ENCODE measurements around the gene C11orf52. TPM values are rescaled to one million over a fixed set of nuclear protein-coding genes. Genes with fewer than 3 reads are reported as not detected.

C11orf52 gene
- total and polyA plus RNA-seq, 4 donors, result 4.2 to 10.9 (median 7.4) TPM

- Histone ChIP-seq H3K9me3 (ENCODE audit: control insufficient read depth in 4 of 4, low read length in 3 of 4) (no peaks in the 10 kb centered on the region), H3K36me3 (ENCODE audit: control insufficient read depth in 4 of 4, insufficient read depth in 3 of 4, low read depth in 1 of 4, low read length in 3 of 4) (no peaks in the 10 kb centered on the region), H3K27ac (ENCODE audit: low read depth in 1 of 2, low read length in 2 of 2) (peak overlapping the region in 1 of 2 donors; percentile 84), H3K4me1 (ENCODE audit: control insufficient read depth in 4 of 4, insufficient read depth in 4 of 4, low read length in 3 of 4) (peaks cover 0 to 43% (median 36%) of the 10 kb centered on the region in 4 donors), H3K9ac (ENCODE audit: low read depth in 1 of 2, low read length in 2 of 2) (no peak overlapping the region), H3K27me3 (ENCODE audit: control insufficient read depth in 4 of 4, insufficient read depth in 4 of 4, low read length in 3 of 4) (no peaks in the 10 kb centered on the region), H3K4me3 (ENCODE audit: low read depth in 1 of 3, low read length in 3 of 3) (no peak overlapping the region)
- 97% methylated on average over 16 of the region's 16 CpGs for WGBS
- no peak for TF ChIP-seq FOXA2 (IDR thresholded peaks at IDR 0.05)
- TF ChIP-seq RXRA (IDR thresholded peaks at IDR 0.05), result no peak
- TF ChIP-seq ZBTB33 (IDR thresholded peaks at IDR 0.05), result no peak
- TF ChIP-seq RAD21 (IDR thresholded peaks at IDR 0.05), result no peak
- no peak for TF ChIP-seq JUND (IDR thresholded peaks at IDR 0.05)
- no peak for TF ChIP-seq EGR1 (IDR thresholded peaks at IDR 0.05; ENCODE audit: low read depth in 2 of 2)
- TF ChIP-seq FOXA1 (IDR thresholded peaks at IDR 0.05), result no peak
- TF ChIP-seq YY1 (IDR thresholded peaks at IDR 0.05), result no peak
- TF ChIP-seq REST (IDR thresholded peaks at IDR 0.05), result no peak
- DNase-seq (ENCODE audit: low spot score), result no peak
These were observed 7.2 kb downstream of the C11orf52 start for GRCh38 chr11:111925953-111926352.

GRCh38 chr11:111926505-111927391, 8.0 kb downstream of the C11orf52 start:
- H3K4me1 ChIP-seq (ENCODE audit: control insufficient read depth in 4 of 4, insufficient read depth in 4 of 4, low read length in 3 of 4), result peaks cover 0 to 43% (median 36%) of the 10 kb centered on the region in 4 donors
- TF ChIP-seq RXRA (IDR thresholded peaks at IDR 0.05) (peak; percentile 64 to 69), ATF3 (IDR thresholded peaks at IDR 0.05) (no peak), EGR1 (IDR thresholded peaks at IDR 0.05; ENCODE audit: low read depth in 2 of 2) (peak; percentile 43 to 56), HNF4A (conservative IDR thresholded peaks at IDR 0.05) (peak; percentile 85 to 90), GABPA (IDR thresholded peaks at IDR 0.05 in 1 of 2, conservative IDR thresholded peaks at IDR 0.05 in 1 of 2) (peak; percentile 46 to 86), REST (IDR thresholded peaks at IDR 0.05) (peak; percentile 86), TAF1 (conservative IDR thresholded peaks at IDR 0.05) (no peak), JUND (IDR thresholded peaks at IDR 0.05) (peak; percentile 63), ZBTB33 (IDR thresholded peaks at IDR 0.05) (peak; percentile 44), FOXA1 (IDR thresholded peaks at IDR 0.05) (no peak), HNF4G (IDR thresholded peaks at IDR 0.05) (peak; percentile 78), NR2F2 (IDR thresholded peaks at IDR 0.05) (no peak), MAX (IDR thresholded peaks at IDR 0.05) (peak; percentile 11), RAD21 (IDR thresholded peaks at IDR 0.05) (peak; percentile 12 to 53)

More at GRCh38 chr11:111926505-111927391, 8.0 kb downstream of the C11orf52 start:
- peak overlapping the region; percentile 82 to 84 for H3K27ac ChIP-seq (ENCODE audit: low read depth in 1 of 2, low read length in 2 of 2)
- under 1% methylated on average over 47 of the region's 47 CpGs for WGBS
- H3K4me3 ChIP-seq (ENCODE audit: low read depth in 1 of 3, low read length in 3 of 3), result peak overlapping the region in 2 of 3 donors; percentile 27 to 44
- H3K27me3 ChIP-seq (ENCODE audit: control insufficient read depth in 4 of 4, insufficient read depth in 4 of 4, low read length in 3 of 4), result no peaks in the 10 kb centered on the region
- peak overlapping the region; percentile 8 to 76 for H3K9ac ChIP-seq (ENCODE audit: low read depth in 1 of 2, low read length in 2 of 2)
- H3K9me3 ChIP-seq (ENCODE audit: control insufficient read depth in 4 of 4, low read length in 3 of 4), result no peaks in the 10 kb centered on the region
- H3K36me3 ChIP-seq (ENCODE audit: control insufficient read depth in 4 of 4, insufficient read depth in 3 of 4, low read depth in 1 of 4, low read length in 3 of 4), result no peaks in the 10 kb centered on the region
- DNase-seq (ENCODE audit: low spot score), result peak; percentile 98
